H1 (cell line): ENCODE results near the gene GYPC. TPM values are rescaled to one million over a fixed set of nuclear protein-coding genes. Genes with fewer than 3 reads are reported as not detected.

Source experiments
- CTCF ChIA-PET: fragments of 300-600 bp; sonication (Branson Sonifier 250); formaldehyde crosslinking; loops from one replicate; lab custom pipeline; 2021; ENCODE audit not compliant: partially characterized antibody; lab: Charles Lee
- POLR2A ChIA-PET: fragments of 300-600 bp; sonication (Branson Sonifier 250); formaldehyde crosslinking; loops from one replicate; lab custom pipeline; 2021; ENCODE audit warnings: inconsistent platforms; ENCODE audit not compliant: partially characterized antibody; lab: Charles Lee
- DNase-seq, 2 experiments: peaks; one replicate each; pipeline versions ENCODE4 v3.0.0 to v3.0.0-alpha.2; 2010 to 2022; ENCODE audit warnings: low spot score in 2 of 2, low read depth in 1 of 2, mixed read lengths in 1 of 2
- FAIRE-seq: peaks from 2 replicates; lab custom pipeline; 2011; peaks lifted over from hg19 to GRCh38; lab: Jason Lieb, UNC
- H2AFZ ChIP-seq: 2 replicates; pipeline ENCODE4 v1.8.1; 2012; ENCODE audit warnings: low read length, inconsistent platforms
- H2AK5ac ChIP-seq: 2 replicates; pipeline ENCODE4 v1.6.1; 2013; ENCODE audit warnings: low read depth, low read length
- H2BK120ac ChIP-seq: replicated peaks from 2 replicates; pipeline ENCODE3; 2013; ENCODE audit warnings: low read depth, low read length, inconsistent platforms
- H2BK12ac ChIP-seq: 2 replicates; pipeline ENCODE4 v1.6.1; 2013; ENCODE audit warnings: low read depth, low read length
- H2BK15ac ChIP-seq: 2 replicates; pipeline ENCODE4 v1.6.1; 2013; ENCODE audit warnings: low read length
- H2BK20ac ChIP-seq: 2 replicates; pipeline ENCODE4 v1.6.1; 2013; ENCODE audit warnings: low read length
- H2BK5ac ChIP-seq: 2 replicates; pipeline ENCODE4 v1.6.1; 2013; ENCODE audit warnings: low read depth, low read length
- H3K14ac ChIP-seq: 2 replicates; pipeline ENCODE4 v1.6.1; 2013; ENCODE audit warnings: inconsistent platforms; ENCODE audit not compliant: insufficient read length
- H3K18ac ChIP-seq: 2 replicates; pipeline ENCODE4 v1.6.1; 2013; ENCODE audit warnings: low read length; ENCODE audit errors: extremely low read depth
- H3K23ac ChIP-seq: 2 replicates; pipeline ENCODE4 v1.6.1; 2013; ENCODE audit warnings: inconsistent platforms; ENCODE audit not compliant: insufficient read length
- H3K23me2 ChIP-seq: 2 replicates; pipeline ENCODE4 v1.6.1; 2013; ENCODE audit warnings: low read depth, low read length
- H3K27ac ChIP-seq: 2 replicates; pipeline ENCODE4 v1.6.1; 2011; ENCODE audit warnings: low read depth, low read length, inconsistent platforms
- H3K27me3 ChIP-seq, 4 experiments: replicated peaks in 1 of 4; 1 replicate in 1 of 4; 2 replicates in 3 of 4; pipeline versions ENCODE4 v1.6.1 to v1.8.1; 2011 to 2013; ENCODE audit warnings: low read length in 3 of 4, mild to moderate bottlenecking in 3 of 4, inconsistent platforms in 2 of 4, mixed read lengths in 2 of 4, moderate library complexity in 1 of 4; ENCODE audit not compliant: control insufficient read depth in 3 of 4, insufficient read depth in 3 of 4; ENCODE audit errors: extremely low read depth in 1 of 4
- H3K36me3 ChIP-seq, 4 experiments: 2 replicates each; pipeline versions ENCODE4 v1.6.1 to v1.8.1; 2011 to 2013; ENCODE audit warnings: mild to moderate bottlenecking in 4 of 4, low read length in 3 of 4, moderate library complexity in 2 of 4, control low read depth in 1 of 4, inconsistent platforms in 1 of 4; ENCODE audit not compliant: insufficient read depth in 4 of 4, control insufficient read depth in 2 of 4
- H3K4ac ChIP-seq: replicated peaks from 2 replicates; pipeline ENCODE3; 2013; ENCODE audit warnings: low read length, low read depth, mixed read lengths, inconsistent platforms; ENCODE audit not compliant: insufficient read length
- H3K4me1 ChIP-seq, 4 experiments: replicated peaks in 1 of 4; 1 replicate in 1 of 4; 2 replicates in 3 of 4; pipeline versions ENCODE4 v1.6.1 to v1.8.1; 2011 to 2013; ENCODE audit warnings: low read length in 3 of 4, inconsistent platforms in 2 of 4, mixed read lengths in 1 of 4; ENCODE audit not compliant: insufficient read depth in 4 of 4, control insufficient read depth in 3 of 4
- H3K4me2 ChIP-seq, 2 experiments: 2 replicates each; pipeline versions ENCODE4 v1.6.1 to v1.8.1; 2011 to 2013; ENCODE audit warnings: low read depth in 2 of 2, low read length in 2 of 2, control low read depth in 1 of 2, inconsistent platforms in 1 of 2, mild to moderate bottlenecking in 1 of 2; ENCODE audit not compliant: insufficient read depth in 1 of 2
- H3K4me3 ChIP-seq, 4 experiments: fragments of 200-600, 300-600 bp in 1 of 4; sonication (generic), shearing (Covaris generic), sonication (Bioruptor Twin) in 1 of 4; 2 replicates each; pipeline versions ENCODE4 v1.5.1 to v1.8.1; 2011 to 2016; ENCODE audit warnings: low read length in 4 of 4, low read depth in 3 of 4, control low read depth in 2 of 4, inconsistent platforms in 2 of 4, mild to moderate bottlenecking in 2 of 4, mixed read lengths in 1 of 4, moderate library complexity in 1 of 4; ENCODE audit not compliant: insufficient read depth in 2 of 4; ENCODE audit errors: extremely low read depth in 1 of 4
- H3K56ac ChIP-seq: replicated peaks from 2 replicates; pipeline ENCODE3; 2013; ENCODE audit warnings: low read depth, mild to moderate bottlenecking, mixed read lengths, low read length, inconsistent platforms; ENCODE audit not compliant: insufficient read length
- H3K79me1 ChIP-seq: 2 replicates; pipeline ENCODE4 v1.6.1; 2013; ENCODE audit warnings: low read depth, low read length, control low read depth
- H3K79me2 ChIP-seq, 2 experiments: 2 replicates each; pipeline versions ENCODE4 v1.6.1 to v1.8.1; 2012 to 2013; ENCODE audit warnings: low read length in 2 of 2, mild to moderate bottlenecking in 2 of 2, inconsistent platforms in 1 of 2; ENCODE audit not compliant: insufficient read depth in 2 of 2, control insufficient read depth in 1 of 2
- H3K9ac ChIP-seq, 4 experiments: replicated peaks in 1 of 4; 1 replicate in 1 of 4; 2 replicates in 3 of 4; pipeline versions ENCODE4 v1.6.1 to v1.8.1; 2011 to 2013; ENCODE audit warnings: low read depth in 3 of 4, low read length in 3 of 4, control low read depth in 2 of 4, mild to moderate bottlenecking in 2 of 4, moderate library complexity in 2 of 4, inconsistent platforms in 1 of 4; ENCODE audit errors: extremely low read depth in 1 of 4
- H3K9me3 ChIP-seq, 2 experiments: 2 replicates each; pipeline versions ENCODE4 v1.6.1 to v1.8.1; 2012 to 2013; ENCODE audit warnings: mild to moderate bottlenecking in 2 of 2, moderate library complexity in 2 of 2, control low read depth in 1 of 2, inconsistent platforms in 1 of 2, low read depth in 1 of 2, low read length in 1 of 2, mixed read lengths in 1 of 2; ENCODE audit not compliant: insufficient read depth in 2 of 2
- H4K20me1 ChIP-seq, 2 experiments: replicated peaks in 1 of 2; 2 replicates each; pipeline versions ENCODE3 to v1.8.1; 2011 to 2013; ENCODE audit warnings: inconsistent platforms in 2 of 2, low read length in 2 of 2, mild to moderate bottlenecking in 1 of 2; ENCODE audit not compliant: insufficient read depth in 2 of 2, control insufficient read depth in 1 of 2
- H4K5ac ChIP-seq: 2 replicates; pipeline ENCODE4 v1.6.1; 2013; ENCODE audit warnings: low read length, low read depth, mixed read lengths, inconsistent platforms; ENCODE audit not compliant: insufficient read length
- H4K8ac ChIP-seq: 2 replicates; pipeline ENCODE4 v1.8.0; 2013; ENCODE audit warnings: mild to moderate bottlenecking, moderate library complexity, low read length, inconsistent platforms; ENCODE audit not compliant: insufficient read depth; ENCODE audit errors: extremely low read depth
- H4K91ac ChIP-seq: replicated peaks from 2 replicates; pipeline ENCODE3; 2013; ENCODE audit warnings: low read length, mixed read lengths, inconsistent platforms; ENCODE audit not compliant: insufficient read length
- CBX8 ChIP-seq: fragments of 300-800, 300-1000 bp; sonication (generic); IDR thresholded peaks from 2 replicates; pipeline ENCODE4 v1.7.1; 2016; ENCODE audit warnings: low read depth, low read length, borderline replicate concordance
- CHD2 ChIP-seq: IDR thresholded peaks from 2 replicates; pipeline ENCODE4 v1.6.1; 2012; ENCODE audit warnings: low read length, improper control_type of control experiment
- RAD21 ChIP-seq, 2 experiments: IDR thresholded peaks in 1 of 2; conservative IDR thresholded peaks in 1 of 2; 2 replicates each; pipeline ENCODE4 v1.6.1; 2011; ENCODE audit warnings: low read depth in 2 of 2, low read length in 2 of 2, improper control_type of control experiment in 1 of 2, inconsistent platforms in 1 of 2, mild to moderate bottlenecking in 1 of 2, moderate library complexity in 1 of 2
- SIRT6 ChIP-seq: IDR thresholded peaks from one replicate; pipeline ENCODE4 v1.7.1; 2012; ENCODE audit warnings: low read length, inconsistent platforms
- SP4 ChIP-seq: IDR thresholded peaks from 2 replicates; pipeline ENCODE4 v1.6.1; 2012; ENCODE audit warnings: low read length, inconsistent platforms
- WGBS, 2 experiments: shearing (Covaris generic) in 1 of 2; methylation state at CpG; one replicate each; pipeline versions ENCODE4 v1.1.6 to v1.1.7; 2013 to 2015; ENCODE audit warnings: low lambda C conversion rate in 2 of 2, mixed read lengths in 2 of 2, inconsistent platforms in 1 of 2, low coverage in 1 of 2, missing lambda C conversion rate in 1 of 2; ENCODE audit not compliant: insufficient replicate concordance in 2 of 2, insufficient coverage in 1 of 2, insufficient read length in 1 of 2; ENCODE audit errors: extremely low coverage in 1 of 2, missing lambda C conversion rate in 1 of 2; 5-methylcytosine and 5-hydroxymethylcytosine counted together
- polyA plus RNA-seq, 7 experiments: library from polyadenylated mRNA; depleted of rRNA in 3 of 7; stranded (reverse) in 5 of 7; unstranded in 2 of 7; fragments of >200 nt in 5 of 7; fragments of 200-250 nt in 2 of 7; gene quantifications; 1 replicate in 5 of 7; 2 replicates in 1 of 7; 4 replicates in 1 of 7; pipeline versions ENCODE4 v1.2.1 to v1.2.3, GENCODE V29; 2011 to 2013; ENCODE audit warnings: missing spikeins in 2 of 7, mixed read lengths in 2 of 7
- total RNA-seq: library from RNA; stranded (reverse); fragmentation: NEBNext Ultra II Directional; extraction: Animal tissue kit (Norgen Biotek cat#: 25700); gene quantifications from 2 replicates; pipeline ENCODE4 v1.2.1, GENCODE V29; 2021

GYPC gene
- total and polyA plus RNA-seq, 2 of the 8 experiments (the other 6 are each of a cell fraction or from before 2014, with no cell fraction given): 26.8 to 53.6 TPM

DNA sequence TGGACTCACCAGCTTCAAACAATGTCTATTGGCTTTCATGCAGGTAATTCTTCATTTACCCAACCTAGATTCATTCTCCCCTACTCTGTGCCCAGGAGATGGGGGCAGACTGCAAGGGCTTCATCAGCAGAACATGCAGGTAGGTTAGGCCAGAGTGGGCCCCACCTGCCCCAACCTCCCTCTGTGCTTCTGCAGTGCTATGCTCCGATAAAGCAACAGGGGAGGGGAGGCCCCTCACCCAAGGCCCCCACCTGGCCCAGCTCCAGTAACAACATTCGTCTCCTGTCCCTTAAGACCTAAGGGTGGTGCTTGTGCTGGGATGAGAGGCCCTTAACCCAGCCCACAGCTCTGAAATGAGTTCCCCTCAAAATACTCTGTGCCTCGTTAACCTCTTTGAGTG, 16.7 kb upstream of the GYPC start:
- no peaks in the 10 kb centered on the region for H3K79me1 ChIP-seq
- H4K91ac ChIP-seq: no peak overlapping the region
- no peak overlapping the region for H2BK120ac ChIP-seq
- no peak overlapping the region for H2AFZ ChIP-seq
- WGBS, 2 experiments: 89% methylated on average over 3 of the region's 3 CpGs; no CpG with 5 or more reads in 1 of the 2 experiments
- H3K4me1 ChIP-seq: peaks cover 0 to 5% (median 4%) of the 10 kb centered on the region in 4 experiments; a peak in 2 of 7 replicates
- no peak overlapping the region for H3K14ac ChIP-seq
- no peaks in the 10 kb centered on the region for H3K23me2 ChIP-seq
- no peak overlapping the region for H3K18ac ChIP-seq
- no peak overlapping the region for H3K4ac ChIP-seq
- H3K4me2 ChIP-seq: no peak overlapping the region
- no peaks in the 10 kb centered on the region for H3K9me3 ChIP-seq
- POLR2A ChIA-PET: no interaction called here
- H4K20me1 ChIP-seq: no peaks in the 10 kb centered on the region
- peak in 1 of 2 experiments; percentile 4 for DNase-seq
- H2BK15ac ChIP-seq: no peak overlapping the region
- no peak overlapping the region for H3K27ac ChIP-seq
- FAIRE-seq: no peak
- no peak overlapping the region for H2BK20ac ChIP-seq
- H3K4me3 ChIP-seq: no peak overlapping the region
- H4K5ac ChIP-seq: no peak overlapping the region
- H3K9ac ChIP-seq: no peak overlapping the region
- CTCF ChIA-PET: interaction anchor here (0.6 to 1.2 kb wide), 2 partner anchors 15 to 21 kb away, joined by 3 read pairs; no protein-coding TSS in a partner anchor
- no peaks in the 10 kb centered on the region for H3K36me3 ChIP-seq
- no peak overlapping the region for H3K23ac ChIP-seq
- H2BK5ac ChIP-seq: no peak overlapping the region
- no peak for TF ChIP-seq SIRT6
- TF ChIP-seq SP4: no peak
- TF ChIP-seq CBX8: no peak
- no peak for TF ChIP-seq CHD2
- no peak for TF ChIP-seq RAD21 (IDR thresholded peaks at IDR 0.05 in 1 of 2, conservative IDR thresholded peaks at IDR 0.05 in 1 of 2; ENCODE audit: low read depth in 2 of 2, low read length in 2 of 2)
- H3K27me3 ChIP-seq: no peaks in the 10 kb centered on the region
- no peak overlapping the region for H2BK12ac ChIP-seq
- no peaks in the 10 kb centered on the region; a peak in 1 of 4 replicates for H3K79me2 ChIP-seq
- H2AK5ac ChIP-seq: no peak overlapping the region
- no peak overlapping the region for H3K56ac ChIP-seq
- H4K8ac ChIP-seq: no peak overlapping the region
